Neural crest cell (in vitro differentiated cells): ENCODE measurements around the gene ARFGEF3. TPM values are rescaled to one million over a fixed set of nuclear protein-coding genes. Genes with fewer than 3 reads are reported as not detected.
"Not testable (repeated sequence)": the region's sequence is repeated elsewhere in the genome, so short reads cannot be mapped to it uniquely, and the experiment has no call there.

Experiments used
- DNase-seq: peaks from one replicate; pipeline ENCODE4 v3.0.0; 2021; ENCODE audit warnings: low read depth, mixed read lengths, low spot score
- H3K27ac Mint-ChIP-seq: one replicate; pipeline ENCODE4 v1.8.0; 2021; ENCODE audit warnings: mild to moderate bottlenecking, mixed read lengths; ENCODE audit not compliant: unreplicated experiment
- H3K27me3 Mint-ChIP-seq: 2 replicates; pipeline ENCODE4 v1.8.0; 2021; ENCODE audit warnings: low read depth, mild to moderate bottlenecking, mixed read lengths
- H3K36me3 Mint-ChIP-seq: 2 replicates; pipeline ENCODE4 v1.8.0; 2021; ENCODE audit warnings: low read depth, mild to moderate bottlenecking, mixed read lengths
- H3K4me1 Mint-ChIP-seq: 2 replicates; pipeline ENCODE4 v1.8.0; 2021; ENCODE audit warnings: mixed read lengths
- H3K4me3 Mint-ChIP-seq: one replicate; pipeline ENCODE4 v1.8.0; 2021; ENCODE audit warnings: mild to moderate bottlenecking, mixed read lengths
- H3K9me3 Mint-ChIP-seq: 2 replicates; pipeline ENCODE4 v1.8.0; 2021; ENCODE audit warnings: mixed read lengths
- CTCF ChIP-seq: fragments of 200-600 bp; sonication (generic); conservative IDR thresholded peaks from 2 replicates; pipeline ENCODE4 v1.5.0; 2021; ENCODE audit warnings: antibody characterized with exemption, mild to moderate bottlenecking
- total RNA-seq: library from RNA; stranded (reverse); gene quantifications from 2 replicates; pipeline ENCODE4 v1.2.1, GENCODE V29; 2021

Gene ARFGEF3
- total RNA-seq, 1 donor from 2014 or later: 0.30 TPM

GRCh38 chr6:138204792-138205384, 43.1 kb downstream of the ARFGEF3 start:
- no peak for TF ChIP-seq CTCF
- H3K36me3 Mint-ChIP-seq: no peaks in the 10 kb centered on the region
- H3K27me3 Mint-ChIP-seq: peaks cover 9% of the 10 kb centered on the region
- DNase-seq: no peak
- peaks cover 5% of the 10 kb centered on the region for H3K9me3 Mint-ChIP-seq
- H3K27ac Mint-ChIP-seq: no peak overlapping the region
- H3K4me1 Mint-ChIP-seq: no peaks in the 10 kb centered on the region
- H3K4me3 Mint-ChIP-seq: no peak overlapping the region

- Mint-ChIP-seq H3K4me3 (no peak overlapping the region), H3K36me3 (no peaks in the 10 kb centered on the region), H3K4me1 (no peaks in the 10 kb centered on the region), H3K27ac (no peak overlapping the region), H3K9me3 (peaks cover 2% of the 10 kb centered on the region), H3K27me3 (peaks cover 9% of the 10 kb centered on the region)
- DNase-seq: no peak
- no peak for TF ChIP-seq CTCF
Measured at GRCh38 chr6:138205437-138206094, 43.8 kb downstream of the ARFGEF3 start.

- Mint-ChIP-seq H3K27me3 (peaks cover 9% of the 10 kb centered on the region), H3K9me3 (no peaks in the 10 kb centered on the region), H3K4me1 (no peaks in the 10 kb centered on the region), H3K4me3 (no peak overlapping the region), H3K27ac (no peak overlapping the region), H3K36me3 (no peaks in the 10 kb centered on the region)
- DNase-seq: no peak
- TF ChIP-seq CTCF: no peak
Measured at GRCh38 chr6:138206862-138207261, 45.1 kb downstream of the ARFGEF3 start.

GRCh38 chr6:138211048-138211581, 49.4 kb downstream of the ARFGEF3 start:
- Mint-ChIP-seq H3K27ac (no peak overlapping the region), H3K9me3 (no peaks in the 10 kb centered on the region), H3K27me3 (peaks cover 20% of the 10 kb centered on the region), H3K4me1 (no peaks in the 10 kb centered on the region), H3K36me3 (no peaks in the 10 kb centered on the region), H3K4me3 (no peak overlapping the region)
- no peak for DNase-seq
- no peak for TF ChIP-seq CTCF

GRCh38 chr6:138211601-138212000, 49.9 kb downstream of the ARFGEF3 start:
- no peak for TF ChIP-seq CTCF
- Mint-ChIP-seq H3K36me3 (no peaks in the 10 kb centered on the region), H3K27ac (no peak overlapping the region), H3K9me3 (no peaks in the 10 kb centered on the region), H3K4me1 (no peaks in the 10 kb centered on the region), H3K4me3 (no peak overlapping the region), H3K27me3 (peaks cover 20% of the 10 kb centered on the region)
- DNase-seq: no peak

GRCh38 chr6:138212530-138212929, 50.8 kb downstream of the ARFGEF3 start:
- not testable (repeated sequence) for H3K27ac Mint-ChIP-seq, DNase-seq, H3K4me1 Mint-ChIP-seq, H3K36me3 Mint-ChIP-seq, H3K9me3 Mint-ChIP-seq, H3K4me3 Mint-ChIP-seq
- H3K27me3 Mint-ChIP-seq: peaks cover 20% of the 10 kb centered on the region
